Hepatocyte (in vitro differentiated cells): ENCODE data around the gene AICDA. TPM values are rescaled to one million over a fixed set of nuclear protein-coding genes. Genes with fewer than 3 reads are reported as not detected.

ENCODE experiments used
- DNase-seq: peaks from one replicate; pipeline ENCODE4 v3.0.0-alpha.2; 2016; ENCODE audit warnings: low spot score
- H2AFZ ChIP-seq: fragments of 200-600 bp; sonication (generic); 2 replicates; pipeline ENCODE4 v1.6.0; 2016; ENCODE audit warnings: antibody characterized with exemption, mild to moderate bottlenecking
- H3K27ac ChIP-seq: fragments of 200-600 bp; sonication (generic); 2 replicates; pipeline ENCODE4 v1.5.1; 2016; ENCODE audit warnings: mild to moderate bottlenecking
- H3K27me3 ChIP-seq: fragments of 200-600 bp; sonication (generic); 2 replicates; pipeline ENCODE4 v1.6.1; 2016
- H3K36me3 ChIP-seq: fragments of 200-600 bp; sonication (generic); replicated peaks from 2 replicates; pipeline ENCODE4 v1.5.1; 2016; ENCODE audit warnings: low read depth; ENCODE audit not compliant: insufficient read depth
- H3K4me1 ChIP-seq: fragments of 200-600 bp; sonication (generic); 2 replicates; pipeline ENCODE4 v1.5.1; 2016; ENCODE audit warnings: mild to moderate bottlenecking, moderate library complexity; ENCODE audit not compliant: insufficient read depth
- H3K4me2 ChIP-seq: fragments of 200-600 bp; sonication (generic); 2 replicates; pipeline ENCODE4 v1.6.0; 2016
- H3K4me3 ChIP-seq: fragments of 200-600 bp; sonication (generic); 2 replicates; pipeline ENCODE4 v1.5.1; 2016; ENCODE audit warnings: mild to moderate bottlenecking
- H3K79me2 ChIP-seq: fragments of 200-600 bp; sonication (generic); 2 replicates; pipeline ENCODE4 v1.6.0; 2017; ENCODE audit warnings: mild to moderate bottlenecking
- H3K9me2 ChIP-seq: fragments of 200-600 bp; sonication (generic); replicated peaks from 2 replicates; pipeline ENCODE4 v1.6.0; 2017; ENCODE audit warnings: mild to moderate bottlenecking; ENCODE audit not compliant: insufficient read depth
- H3K9me3 ChIP-seq: fragments of 200-600 bp; sonication (generic); 2 replicates; pipeline ENCODE4 v1.5.1; 2016; ENCODE audit warnings: low read depth, mild to moderate bottlenecking
- H4K20me1 ChIP-seq: fragments of 200-600 bp; sonication (generic); 2 replicates; pipeline ENCODE4 v1.6.0; 2016; ENCODE audit warnings: mild to moderate bottlenecking; ENCODE audit not compliant: insufficient read depth, poor library complexity, severe bottlenecking
- EZH2 ChIP-seq: fragments of 200-600 bp; sonication (generic); IDR thresholded peaks from 2 replicates; pipeline ENCODE4 v1.6.1; 2016; ENCODE audit warnings: antibody characterized with exemption, mild to moderate bottlenecking, borderline replicate concordance
- EZH2phosphoT487 ChIP-seq: fragments of 200-600 bp; sonication (generic); IDR thresholded peaks from one replicate; pipeline ENCODE4 v1.6.1; 2018; ENCODE audit warnings: antibody characterized with exemption, mild to moderate bottlenecking, low read depth, moderate library complexity; ENCODE audit not compliant: unreplicated experiment, severe bottlenecking
- WGBS: methylation state at CpG from one replicate; pipeline ENCODE4 v1.1.6; 2016; ENCODE audit warnings: low lambda C conversion rate; ENCODE audit errors: missing lambda C conversion rate; 5-methylcytosine and 5-hydroxymethylcytosine counted together
- polyA plus RNA-seq: library from polyadenylated mRNA; unstranded; fragments of >200 nt; fragmentation: Nextera tagmentation; extraction: Ambion mirVana; gene quantifications from 2 replicates; pipeline ENCODE4 v1.2.1, GENCODE V29; 2016
- total RNA-seq: library from RNA; depleted of rRNA; stranded (reverse); fragments of >200 nt; gene quantifications from 2 replicates; pipeline ENCODE4 v1.2.3, GENCODE V29; 2014
- TF ChIP-seq, protein P1 (sequence below): fragments of 200-600 bp; sonication (generic); IDR thresholded peaks from 2 replicates; pipeline ENCODE4 v1.5.1; 2016; ENCODE audit warnings: antibody characterized with exemption, mild to moderate bottlenecking; ENCODE audit not compliant: poor library complexity

The AICDA gene
- total and polyA plus RNA-seq, 2 experiments from 2014 or later, result 0.23 TPM; not detected in 1

DNA sequence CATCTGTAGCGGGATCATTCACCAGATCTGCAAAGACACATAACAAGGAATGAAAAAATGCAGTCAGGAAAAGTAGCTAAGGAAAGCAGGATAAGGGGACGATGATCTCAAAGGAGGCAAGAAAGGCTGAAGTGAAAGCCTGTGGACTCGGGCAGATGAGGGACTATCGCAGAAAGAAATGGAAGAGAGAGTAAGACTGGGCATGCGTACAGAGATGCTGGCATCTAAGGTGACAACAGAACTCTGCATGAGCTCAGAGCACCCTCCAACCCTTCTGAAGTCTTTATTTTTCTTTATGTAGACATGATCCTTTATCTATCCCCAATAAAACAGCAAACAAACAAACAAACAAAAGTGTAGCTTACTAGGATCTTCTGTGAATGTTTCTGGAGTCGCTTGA, 42.8 kb upstream of the AICDA start:
- Histone ChIP-seq H3K27me3 (no peaks in the 10 kb centered on the region), H3K79me2 (no peaks in the 10 kb centered on the region), H3K9me3 (no peaks in the 10 kb centered on the region), H4K20me1 (no peaks in the 10 kb centered on the region), H2AFZ (no peak overlapping the region), H3K27ac (no peak overlapping the region), H3K9me2 (no peaks in the 10 kb centered on the region), H3K4me1 (no peaks in the 10 kb centered on the region), H3K4me2 (no peak overlapping the region), H3K4me3 (no peak overlapping the region), H3K36me3 (no peaks in the 10 kb centered on the region)
- TF ChIP-seq, protein P1, sequence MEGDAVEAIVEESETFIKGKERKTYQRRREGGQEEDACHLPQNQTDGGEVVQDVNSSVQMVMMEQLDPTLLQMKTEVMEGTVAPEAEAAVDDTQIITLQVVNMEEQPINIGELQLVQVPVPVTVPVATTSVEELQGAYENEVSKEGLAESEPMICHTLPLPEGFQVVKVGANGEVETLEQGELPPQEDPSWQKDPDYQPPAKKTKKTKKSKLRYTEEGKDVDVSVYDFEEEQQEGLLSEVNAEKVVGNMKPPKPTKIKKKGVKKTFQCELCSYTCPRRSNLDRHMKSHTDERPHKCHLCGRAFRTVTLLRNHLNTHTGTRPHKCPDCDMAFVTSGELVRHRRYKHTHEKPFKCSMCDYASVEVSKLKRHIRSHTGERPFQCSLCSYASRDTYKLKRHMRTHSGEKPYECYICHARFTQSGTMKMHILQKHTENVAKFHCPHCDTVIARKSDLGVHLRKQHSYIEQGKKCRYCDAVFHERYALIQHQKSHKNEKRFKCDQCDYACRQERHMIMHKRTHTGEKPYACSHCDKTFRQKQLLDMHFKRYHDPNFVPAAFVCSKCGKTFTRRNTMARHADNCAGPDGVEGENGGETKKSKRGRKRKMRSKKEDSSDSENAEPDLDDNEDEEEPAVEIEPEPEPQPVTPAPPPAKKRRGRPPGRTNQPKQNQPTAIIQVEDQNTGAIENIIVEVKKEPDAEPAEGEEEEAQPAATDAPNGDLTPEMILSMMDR, result no peak
- TF ChIP-seq EZH2, result no peak
- no peak for TF ChIP-seq EZH2phosphoT487
- 83% methylated on average over 6 of the region's 6 CpGs for WGBS
- no peak for DNase-seq

DNA sequence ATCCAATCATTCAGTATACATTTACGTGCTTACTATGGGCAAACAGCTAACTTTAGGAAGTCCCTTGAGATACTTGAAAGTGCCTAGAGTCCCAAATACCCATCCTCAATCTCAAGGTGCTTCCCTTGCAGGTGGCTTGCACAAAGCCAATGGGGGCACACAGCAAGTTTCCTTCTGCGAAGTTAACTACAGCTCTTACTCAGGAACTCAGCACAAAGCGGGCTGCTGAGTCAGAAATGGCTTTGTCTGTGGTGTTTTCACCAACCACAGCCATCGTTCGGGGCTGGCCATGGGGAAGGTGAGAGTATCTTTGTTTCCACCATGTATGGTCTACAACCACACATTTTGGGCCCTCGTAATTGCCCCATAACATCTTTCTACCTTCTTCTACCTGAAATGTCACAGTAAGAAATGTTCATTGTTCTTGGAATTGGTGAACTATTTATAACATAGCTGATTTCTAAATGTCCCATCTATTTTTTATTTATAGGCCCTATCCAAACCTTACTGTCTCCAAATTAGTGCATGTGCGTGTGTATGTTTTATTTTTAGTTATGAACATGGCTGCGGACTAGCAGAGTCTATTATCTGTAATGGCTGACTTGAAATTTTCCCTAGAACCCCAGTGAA, 36.0 kb upstream of the AICDA start:
- H2AFZ ChIP-seq, result no peak overlapping the region
- H3K36me3 ChIP-seq, result no peaks in the 10 kb centered on the region
- no peak overlapping the region for H3K27ac ChIP-seq
- no peaks in the 10 kb centered on the region for H4K20me1 ChIP-seq
- H3K27me3 ChIP-seq, result no peaks in the 10 kb centered on the region
- no peak overlapping the region for H3K4me2 ChIP-seq
- TF ChIP-seq, protein P1, result no peak
- TF ChIP-seq EZH2phosphoT487, result no peak
- TF ChIP-seq EZH2, result no peak
- DNase-seq, result no peak
- H3K4me3 ChIP-seq, result no peak overlapping the region
- no peaks in the 10 kb centered on the region for H3K4me1 ChIP-seq
- WGBS, result 92% methylated on average over 8 of the region's 8 CpGs
- no peaks in the 10 kb centered on the region for H3K9me2 ChIP-seq
- no peaks in the 10 kb centered on the region for H3K9me3 ChIP-seq
- H3K79me2 ChIP-seq, result no peaks in the 10 kb centered on the region

DNA sequence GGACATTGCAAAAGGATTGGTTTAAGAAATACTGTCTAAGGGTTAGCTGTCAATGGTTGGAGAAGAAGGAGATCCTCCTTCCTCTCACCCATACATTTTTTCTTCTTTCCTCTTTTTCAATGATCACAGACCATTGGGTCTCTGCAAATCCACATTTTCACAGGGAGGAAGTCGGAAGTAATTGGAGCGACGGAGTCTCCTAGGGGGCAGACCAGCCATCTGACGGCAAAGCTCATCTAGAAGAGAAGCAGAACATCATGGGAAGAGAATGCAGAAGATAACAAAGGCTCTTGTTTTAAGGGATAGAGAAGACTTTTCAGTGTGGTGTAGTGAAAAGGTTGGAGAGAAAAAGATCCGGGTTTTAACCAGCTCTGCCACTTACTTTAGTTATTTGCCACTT, 35.3 kb upstream of the AICDA start:
- no peak for DNase-seq
- TF ChIP-seq EZH2phosphoT487 (no peak), EZH2 (no peak)
- TF ChIP-seq, protein P1, result no peak
- Histone ChIP-seq H3K9me2 (no peaks in the 10 kb centered on the region), H3K27me3 (no peaks in the 10 kb centered on the region), H3K79me2 (no peaks in the 10 kb centered on the region), H3K27ac (no peak overlapping the region), H3K36me3 (no peaks in the 10 kb centered on the region), H3K4me1 (no peaks in the 10 kb centered on the region), H2AFZ (no peak overlapping the region), H4K20me1 (no peaks in the 10 kb centered on the region), H3K4me2 (no peak overlapping the region), H3K9me3 (no peaks in the 10 kb centered on the region), H3K4me3 (no peak overlapping the region)
- WGBS, result 73% methylated on average over 5 of the region's 5 CpGs
